HepG2 (cell line): ENCODE results near the gene TMEM256. TPM values are rescaled to one million over a fixed set of nuclear protein-coding genes. Genes with fewer than 3 reads are reported as not detected.
A peak's percentile ranks its signal among the peaks of the same experiment; 100 is the strongest.

Experiments
- ATAC-seq: fragments of 200-7000 bp; cut with Tn5 transposase; 3 replicates; pipeline ENCODE4 v1.9.1; 2020; ENCODE audit warnings: mild to moderate bottlenecking, moderate library complexity
- BruUV-seq: library from RNA; stranded (reverse); fragments of 400-500 nt; replicated peaks from 2 replicates; lab custom pipeline; 2021; lab: Mats Ljungman, UMichigan
- CTCF ChIA-PET: fragments of 300-600 bp; formaldehyde crosslinking; extraction: SDS; loops from one replicate; lab custom pipeline; 2021; ENCODE audit warnings: low total read pairs, inconsistent platforms, low intra/inter-chr PET ratio; lab: Yijun Ruan, JAX
- POLR2A ChIA-PET: fragments of 350-600 bp; sonication (Branson Sonifier 250); formaldehyde crosslinking; loops from one replicate; lab custom pipeline; 2020; ENCODE audit warnings: antibody characterized with exemption, inconsistent platforms; lab: Yijun Ruan, JAX
- DNase-seq: peaks from one replicate; pipeline ENCODE4 v3.0.0-alpha.2; 2015; ENCODE audit warnings: low spot score
- FAIRE-seq: peaks from 3 replicates; lab custom pipeline; 2011; peaks lifted over from hg19 to GRCh38; lab: Jason Lieb, UNC
- H2AFZ ChIP-seq: one replicate; pipeline ENCODE4 v1.6.1; 2011; ENCODE audit warnings: low read length, inconsistent platforms
- H3K27ac ChIP-seq: fragments of 300-600 bp; 3 replicates; pipeline ENCODE4 v1.8.0; 2011; ENCODE audit warnings: mixed run types, mild to moderate bottlenecking, mixed read lengths, low read length, inconsistent platforms; ENCODE audit not compliant: insufficient read depth; ENCODE audit errors: extremely low read length
- H3K27me3 ChIP-seq, 2 experiments: fragments of 200-600 bp in 1 of 2; 2 replicates in 1 of 2; 3 replicates in 1 of 2; pipeline versions ENCODE4 v1.6.0 to v1.8.0; 2011; ENCODE audit warnings: low read length in 2 of 2, mild to moderate bottlenecking in 2 of 2, moderate library complexity in 2 of 2, inconsistent platforms in 1 of 2; ENCODE audit not compliant: insufficient read depth in 2 of 2, control insufficient read depth in 1 of 2
- H3K36me3 ChIP-seq, 2 experiments: fragments of 200-600 bp in 1 of 2; replicated peaks in 1 of 2; 2 replicates in 1 of 2; 3 replicates in 1 of 2; pipeline versions ENCODE4 v1.5.1 to v1.8.0; 2011; ENCODE audit warnings: low read length in 2 of 2, inconsistent platforms in 1 of 2; ENCODE audit not compliant: insufficient read depth in 2 of 2, control insufficient read depth in 1 of 2
- H3K4me1 ChIP-seq: 2 replicates; pipeline ENCODE4 v1.5.1; 2012; ENCODE audit warnings: low read length, inconsistent platforms; ENCODE audit not compliant: insufficient read depth
- H3K4me2 ChIP-seq: 2 replicates; pipeline ENCODE4 v1.6.0; 2011; ENCODE audit warnings: low read depth, low read length, inconsistent platforms
- H3K4me3 ChIP-seq, 3 experiments: fragments of 200-600 bp in 1 of 3; sonication (generic), shearing (Covaris generic) in 1 of 3; replicated peaks in 1 of 3; 2 replicates each; pipeline ENCODE4 v1.5.1; 2011 to 2016; ENCODE audit warnings: low read length in 3 of 3, inconsistent platforms in 2 of 3, low read depth in 2 of 3, mild to moderate bottlenecking in 2 of 3, control low read depth in 1 of 3, mixed read lengths in 1 of 3; ENCODE audit not compliant: insufficient read depth in 1 of 3
- H3K79me2 ChIP-seq: one replicate; pipeline ENCODE4 v1.6.1; 2011; ENCODE audit warnings: low read length, inconsistent platforms; ENCODE audit not compliant: insufficient read depth
- H3K9ac ChIP-seq: 2 replicates; pipeline ENCODE4 v1.6.0; 2011; ENCODE audit warnings: mild to moderate bottlenecking, low read depth, low read length, inconsistent platforms; ENCODE audit not compliant: insufficient read depth
- H3K9me3 ChIP-seq: 2 replicates; pipeline ENCODE4 v1.5.1; 2012; ENCODE audit warnings: mild to moderate bottlenecking, low read length
- H4K20me1 ChIP-seq: 2 replicates; pipeline ENCODE4 v1.6.0; 2011; ENCODE audit warnings: inconsistent platforms, mild to moderate bottlenecking, low read length, moderate library complexity; ENCODE audit not compliant: insufficient read depth
- CSRNP1 ChIP-seq: sonication (generic); formaldehyde crosslinking; IDR thresholded peaks from 2 replicates; pipeline ENCODE4 v1.8.1; 2023; ENCODE audit warnings: mild to moderate bottlenecking, missing genetic modification reagents
- ETV6 ChIP-seq: sonication (generic); formaldehyde crosslinking; conservative IDR thresholded peaks from 2 replicates; pipeline ENCODE4 v1.4.0; 2020; ENCODE audit warnings: missing genetic modification reagents
- KIAA2018 ChIP-seq: sonication (generic); formaldehyde crosslinking; IDR thresholded peaks from 2 replicates; pipeline ENCODE4 v1.5.0; 2020; ENCODE audit warnings: mild to moderate bottlenecking, missing genetic modification reagents, borderline replicate concordance
- NCOA2 ChIP-seq: sonication (generic); formaldehyde crosslinking; IDR thresholded peaks from 2 replicates; pipeline ENCODE4 v1.8.0; 2022; ENCODE audit warnings: inconsistent platforms
- POGZ ChIP-seq: sonication (generic); formaldehyde crosslinking; IDR thresholded peaks from 2 replicates; pipeline ENCODE4 v1.4.0; 2020; ENCODE audit warnings: mild to moderate bottlenecking, missing genetic modification reagents
- POLR2A ChIP-seq, 2 experiments: IDR thresholded peaks; 2 replicates each; pipeline ENCODE4 v1.6.1; 2011; ENCODE audit warnings: low read depth in 2 of 2, low read length in 2 of 2, mild to moderate bottlenecking in 1 of 2, moderate library complexity in 1 of 2; ENCODE audit not compliant: insufficient read depth in 1 of 2
- RBM39 ChIP-seq: fragments of 200-400 bp; formaldehyde crosslinking; IDR thresholded peaks from one replicate; pipeline ENCODE4 v1.6.1; 2018; ENCODE audit warnings: antibody characterized with exemption, mild to moderate bottlenecking, low read depth, low read length; ENCODE audit not compliant: poor library complexity, severe bottlenecking
- RFX5 ChIP-seq: IDR thresholded peaks from 2 replicates; pipeline ENCODE4 v1.6.1; 2011; ENCODE audit warnings: low read depth, low read length, improper control_type of control experiment
- ZBTB7A ChIP-seq: sonication (generic); formaldehyde crosslinking; IDR thresholded peaks from 2 replicates; pipeline ENCODE4 v1.8.0; 2022; ENCODE audit warnings: mild to moderate bottlenecking, missing genetic modification reagents
- ZFP82 ChIP-seq: sonication (generic); formaldehyde crosslinking; IDR thresholded peaks from 2 replicates; pipeline ENCODE4 v1.5.1; 2020; ENCODE audit warnings: mild to moderate bottlenecking, missing genetic modification reagents, borderline replicate concordance
- ZNF256 ChIP-seq: sonication (generic); formaldehyde crosslinking; conservative IDR thresholded peaks from 2 replicates; pipeline ENCODE4 v1.4.0; 2020; ENCODE audit warnings: missing genetic modification reagents
- ZNF766 ChIP-seq: sonication (generic); formaldehyde crosslinking; IDR thresholded peaks from 2 replicates; pipeline ENCODE4 v1.5.0; 2020; ENCODE audit warnings: missing genetic modification reagents, borderline replicate concordance
- WGBS: methylation state at CpG from one replicate; pipeline ENCODE4 v1.1.6; 2017; ENCODE audit warnings: low lambda C conversion rate; 5-methylcytosine and 5-hydroxymethylcytosine counted together
- in situ Hi-C: cut with HindIII; loops from 2 replicates; pipeline ENCODE4 v1.10.0; 2017; ENCODE audit warnings: low pct_unique_long_range_greater_than_20kb; ENCODE audit not compliant: extremely low pct_ligation_motif_present
- intact Hi-C: fragments of 100-400 bp; cut with micrococcal nuclease; formaldehyde crosslinking; loops from one replicate; pipeline ENCODE4 v1.10.0; 2022; ENCODE audit not compliant: unreplicated experiment
- polyA plus RNA-seq, 8 experiments: library from polyadenylated mRNA; depleted of rRNA in 3 of 8; stranded (reverse) in 7 of 8; unstranded in 1 of 8; fragments of >200 nt; fragmentation: Illumina TruSeq in 4 of 8; extraction: Trizol in 4 of 8; gene quantifications; 2 replicates each; pipeline versions ENCODE4 v1.2.1 to v1.2.3, GENCODE V29; 2011 to 2016; ENCODE audit warnings: low read depth in 4 of 8, missing spikeins in 1 of 8, mixed read lengths in 1 of 8; ENCODE audit not compliant: insufficient read depth in 1 of 8
- total RNA-seq, 5 experiments: library from RNA; depleted of rRNA; stranded (reverse); fragments of >200 nt; fragmentation: Illumina TruSeq; extraction: Trizol; gene quantifications; 2 replicates each; pipeline ENCODE4 v1.2.3, GENCODE V29; 2016; ENCODE audit warnings: low read depth in 1 of 5

TMEM256 gene
- total and polyA plus RNA-seq, 2 of the 13 experiments (the other 11 are each of a cell fraction or from before 2014, with no cell fraction given), result 231 to 252 TPM

- Histone ChIP-seq H3K9ac (peak within 1 kb of the TSS; percentile 75), H3K27ac (peak within 1 kb of the TSS; percentile 73), H3K4me1 (peaks cover 50% of the 10 kb centered on the region), H3K9me3 (no peaks in the 10 kb centered on the region), H3K4me2 (peak within 1 kb of the TSS; percentile 89), H3K4me3 (peak within 1 kb of the TSS; percentile 62 to 85 (median 63)), H3K36me3 (no peaks in the 10 kb centered on the region), H2AFZ (no peak within 1 kb of the TSS), H3K27me3 (peaks cover 6 to 27% of the 10 kb centered on the region in 2 experiments; a peak in 4 of 5 replicates), H3K79me2 (no peaks in the 10 kb centered on the region), H4K20me1 (no peaks in the 10 kb centered on the region)
- FAIRE-seq, result no peak
- ChIA-PET CTCF (interaction anchor here (1.3 kb wide), 1 partner anchor 89 kb away, joined by 3 read pairs; no protein-coding TSS in a partner anchor), POLR2A (interaction anchor here (0.6 to 3.7 kb wide), 21 partner anchors 9 to 242 kb away, joined by 3 to 48 read pairs (median 4); partner anchors contain the start of genes CD68, PLSCR3, POLR2A and SLC35G6)
- BruUV-seq, result TSS peak; percentile 55
- intact Hi-C loops, result loop anchor here (1.0 to 5.0 kb wide), 2 partner anchors 37 to 116 kb away; partner anchors contain the start of genes NEURL4, POLR2A and SLC35G6
- DNase-seq, result peak; percentile 85
- WGBS, result 0% methylated on average over 4 of the region's 51 CpGs
- ATAC-seq, result peak; percentile 87
- in situ Hi-C loops, result no loop called here
- TF ChIP-seq ZNF766 (no peak), ZFP82 (CRISPR knock-in tag) (no peak), RBM39 (peak; percentile 84), CSRNP1 (no peak), POLR2A (IDR thresholded peaks at IDR 0.05; ENCODE audit: insufficient read depth in 1 of 2, low read depth in 2 of 2, low read length in 2 of 2) (peak in 1 of 2 experiments; percentile 76; a peak in 2 of 4 replicates), ETV6 (CRISPR knock-in tag) (0 out of 2 replicates have a peak, but pooled peaks have one; percentile 26), ZBTB7A (0 out of 2 replicates have a peak, but pooled peaks have one; percentile 31), KIAA2018 (no peak), ZNF256 (no peak), POGZ (CRISPR knock-in tag) (no peak), RFX5 (no peak), NCOA2 (CRISPR knock-in tag) (0 out of 2 replicates have a peak, but pooled peaks have one; percentile 18)
These were observed 41.1 kb upstream of the TMEM256 start, which contains the start of gene CHRNB1 for GRCh38 chr17:7444682-7445618. TSS of gene CHRNB1 (plus strand) at chr17:7445061. CDS start at chr17:7445128, 67 bp downstream.
